ENCODE measurements around the gene TBCD.
A peak's percentile ranks its signal among the peaks of the same experiment; 100 is the strongest.
"Not testable (repeated sequence)": the region's sequence is repeated elsewhere in the genome, so short reads cannot be mapped to it uniquely, and the experiment has no call there.

Gene TBCD

DNA sequence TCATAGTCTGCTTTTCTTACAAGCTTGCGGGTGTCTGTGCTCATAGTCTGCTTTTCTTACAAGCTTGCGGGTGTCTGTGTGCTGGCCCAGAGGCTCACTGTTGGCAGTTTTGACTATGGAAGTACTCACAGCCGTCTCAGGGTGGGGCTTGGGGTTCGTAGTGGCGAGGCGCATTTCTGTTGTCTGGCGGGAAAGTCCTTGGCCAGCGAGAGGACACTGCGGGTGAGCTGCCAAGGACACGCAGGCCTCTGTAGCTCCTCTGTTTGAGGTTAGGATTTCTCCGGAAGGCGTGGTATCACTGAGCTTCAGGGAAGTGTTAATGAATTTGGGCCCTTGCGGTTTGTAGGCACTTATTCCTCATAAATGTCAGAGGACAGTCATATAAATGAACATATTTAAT, 13.5 kb downstream of the TBCD start:
- DNase-seq (ENCODE audit: low read depth in 2 of 2) = no peak

DNA sequence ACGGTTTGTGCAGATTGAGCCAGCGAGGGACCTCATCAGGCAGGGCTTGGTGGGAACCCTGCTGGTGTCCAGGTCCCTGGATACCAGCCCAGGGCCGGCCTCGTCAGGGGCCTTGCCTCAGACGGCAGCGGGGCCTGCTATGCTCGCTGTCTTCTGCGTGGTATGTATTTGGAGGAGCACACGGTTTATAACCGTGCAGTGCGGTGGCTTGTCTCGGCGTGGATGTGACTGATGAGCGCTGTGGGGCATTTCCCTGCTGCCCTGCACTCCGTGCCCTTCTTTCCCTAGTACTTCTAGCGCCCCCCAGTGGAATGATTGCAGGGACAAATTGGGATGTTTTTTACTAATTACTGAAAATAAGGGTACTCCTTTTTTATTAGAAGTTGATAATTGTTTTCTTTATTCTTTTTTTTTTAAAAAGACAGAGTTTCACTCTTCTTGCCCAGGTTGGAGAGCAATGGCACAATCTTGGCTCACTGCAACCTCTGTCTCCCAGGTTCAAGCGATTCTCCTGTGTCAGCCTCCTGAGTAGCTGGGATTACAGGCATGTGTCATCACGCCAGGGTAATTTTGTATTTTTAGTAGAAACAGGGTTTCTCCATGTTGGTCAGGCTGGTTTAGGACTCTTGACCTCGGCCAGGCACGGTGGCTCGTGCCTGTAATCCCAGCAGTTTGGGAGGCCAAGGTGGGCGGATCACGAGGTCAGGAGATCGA, 15.3 kb downstream of the TBCD start:
- DNase-seq (ENCODE audit: low read depth in 2 of 2) = no peak

DNA sequence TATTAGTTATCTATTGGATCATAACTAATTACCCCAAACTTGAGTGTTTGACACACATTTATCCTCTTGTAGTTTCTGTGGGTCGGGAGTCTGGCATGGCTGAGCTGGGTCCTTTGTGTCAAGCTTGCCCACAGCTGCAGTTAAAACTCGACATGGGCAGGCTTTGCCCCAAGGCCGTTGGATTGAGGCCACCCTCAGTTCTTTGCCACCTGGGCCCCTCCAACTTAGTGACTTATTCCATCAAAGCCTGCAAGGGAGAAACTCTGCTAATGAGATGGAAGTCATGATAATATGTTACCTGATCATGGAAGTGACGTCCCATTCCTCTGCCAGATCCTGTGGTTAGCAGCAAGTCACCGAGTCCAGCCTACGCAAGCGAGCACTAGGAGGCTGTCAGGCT, 17.2 kb downstream of the TBCD start:
- no peak for DNase-seq (ENCODE audit: low read depth in 2 of 2)

DNA sequence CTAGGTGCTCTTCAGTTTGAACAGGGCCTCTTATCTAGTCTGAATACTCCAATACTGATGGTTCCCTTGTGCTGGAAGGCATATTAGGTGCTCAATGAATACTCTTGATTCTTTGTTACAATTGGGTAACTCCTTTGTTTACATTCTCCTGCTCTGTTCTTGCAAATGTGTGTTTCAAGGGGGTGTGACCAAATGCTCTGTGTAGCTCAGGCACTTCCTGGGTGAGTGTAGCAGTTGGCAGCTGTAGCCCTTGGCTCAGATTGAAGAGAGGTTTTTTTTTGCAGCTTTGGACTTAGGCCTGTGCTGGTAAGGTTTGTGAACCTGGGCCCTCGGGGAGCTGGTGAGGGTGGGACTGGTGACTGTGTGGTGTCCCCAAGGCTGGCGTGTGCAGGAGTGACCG, 20.2 kb downstream of the TBCD start:
- DNase-seq (ENCODE audit: low read depth in 2 of 2) = no peak

DNA sequence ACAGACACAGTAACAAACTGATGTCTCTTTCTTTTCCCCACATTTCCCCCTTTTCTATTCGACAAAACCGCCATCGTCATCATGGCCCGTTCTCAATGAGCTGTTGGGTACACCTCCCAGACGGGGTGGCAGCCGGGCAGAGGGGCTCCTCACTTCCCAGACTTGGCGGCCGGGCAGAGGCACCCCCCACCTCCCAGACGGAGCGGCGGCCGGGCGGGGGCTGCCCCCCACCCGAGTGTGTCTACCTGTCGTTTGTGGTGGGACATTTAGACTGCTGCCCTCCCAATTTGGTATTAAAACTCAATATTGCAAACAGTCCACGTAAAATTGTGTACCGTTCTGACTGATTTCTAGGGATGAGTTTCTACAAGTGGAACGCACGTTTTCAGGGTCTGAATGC, 22.6 kb downstream of the TBCD start:
- DNase-seq (ENCODE audit: low read depth in 2 of 2) = not testable (repeated sequence)

DNA sequence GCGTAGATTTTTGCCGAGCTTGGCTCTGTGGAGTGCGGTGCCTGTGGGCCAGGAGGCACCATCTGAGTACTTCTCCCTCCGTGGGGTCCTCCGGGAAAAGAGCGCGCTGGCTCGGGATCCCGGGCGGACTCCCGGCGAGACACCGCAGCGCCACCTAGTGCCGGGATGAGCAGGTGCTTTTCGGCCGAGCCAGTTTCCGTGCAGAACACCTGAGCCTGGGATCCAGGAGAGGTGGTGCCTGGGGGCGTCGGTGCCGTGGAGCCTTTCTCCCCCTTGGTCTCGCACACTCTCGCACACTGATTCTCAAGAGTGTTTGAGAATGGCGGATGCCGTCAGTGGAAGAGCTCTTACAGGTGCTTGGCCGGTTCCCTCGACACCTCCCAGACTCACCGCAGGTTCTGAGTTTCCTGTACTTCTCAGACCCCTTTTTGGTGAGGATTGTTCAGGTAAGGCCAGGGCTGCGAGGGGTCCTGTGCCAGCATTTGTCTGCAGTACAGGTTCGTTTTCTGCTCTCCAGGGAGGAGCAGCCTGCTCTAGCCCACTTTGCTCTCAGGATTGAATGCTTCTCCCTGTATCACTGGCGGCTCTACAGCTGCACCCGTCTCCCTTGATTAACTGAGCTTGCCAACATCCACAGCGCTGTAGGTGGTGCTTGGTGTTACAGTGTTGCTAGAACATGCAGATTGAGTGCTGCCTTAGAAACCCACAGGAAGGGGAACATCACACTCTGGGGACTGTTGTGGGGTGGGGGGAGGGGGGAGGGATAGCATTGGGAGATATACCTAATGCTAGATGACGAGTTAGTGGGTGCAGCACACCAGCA, 23.3 kb downstream of the TBCD start:
- no peak for DNase-seq (ENCODE audit: low read depth in 2 of 2)

DNA sequence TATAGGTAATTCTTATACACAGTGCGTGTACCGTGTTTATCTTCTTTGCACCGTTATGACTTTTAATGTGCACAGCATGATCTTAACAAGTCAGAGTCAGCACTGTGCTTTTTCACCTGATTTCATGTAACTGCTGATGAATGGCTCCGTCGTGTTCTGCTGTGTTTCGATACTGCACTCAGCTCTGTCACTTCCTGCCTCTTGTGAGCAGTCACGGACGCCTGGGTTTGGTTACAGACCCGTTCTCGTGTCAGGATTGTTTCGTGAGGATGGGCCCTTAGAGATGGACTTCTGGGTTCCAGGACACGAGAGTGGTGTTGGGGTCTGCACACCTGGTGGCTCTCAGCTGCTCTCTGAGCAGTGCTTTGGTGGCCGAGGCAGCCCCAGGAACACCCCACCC, 24.6 kb downstream of the TBCD start:
- no peak for DNase-seq (ENCODE audit: low read depth in 2 of 2)

DNA sequence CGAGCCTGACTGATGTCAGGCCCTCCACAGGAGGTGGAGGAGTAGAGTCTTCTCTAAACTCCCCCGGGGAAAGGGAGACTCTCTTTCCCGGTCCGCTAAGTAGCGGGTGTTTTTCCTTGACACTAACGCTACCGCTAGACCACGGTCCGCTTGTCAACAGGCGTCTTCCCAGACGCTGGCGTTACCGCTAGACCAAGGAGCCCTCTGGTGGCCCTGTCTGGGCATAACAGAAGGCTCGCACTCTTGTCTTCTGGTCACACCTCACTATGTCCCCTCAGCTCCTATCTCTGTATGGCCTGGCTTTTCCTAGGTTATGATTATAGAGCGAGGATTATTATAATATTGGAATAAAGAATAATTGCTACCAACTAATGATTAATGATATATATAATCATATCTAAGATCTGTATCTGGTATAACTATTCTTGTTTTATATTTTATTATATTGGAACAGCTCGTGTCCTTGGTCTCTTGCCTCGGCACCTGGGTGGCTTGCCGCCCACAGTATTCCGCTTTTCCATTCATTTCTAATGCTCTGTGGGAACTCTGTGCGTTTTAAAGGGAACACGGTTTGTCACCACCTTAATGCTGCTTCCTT, 26.0 kb downstream of the TBCD start:
- not testable (repeated sequence) for DNase-seq (ENCODE audit: low read depth in 2 of 2)

DNA sequence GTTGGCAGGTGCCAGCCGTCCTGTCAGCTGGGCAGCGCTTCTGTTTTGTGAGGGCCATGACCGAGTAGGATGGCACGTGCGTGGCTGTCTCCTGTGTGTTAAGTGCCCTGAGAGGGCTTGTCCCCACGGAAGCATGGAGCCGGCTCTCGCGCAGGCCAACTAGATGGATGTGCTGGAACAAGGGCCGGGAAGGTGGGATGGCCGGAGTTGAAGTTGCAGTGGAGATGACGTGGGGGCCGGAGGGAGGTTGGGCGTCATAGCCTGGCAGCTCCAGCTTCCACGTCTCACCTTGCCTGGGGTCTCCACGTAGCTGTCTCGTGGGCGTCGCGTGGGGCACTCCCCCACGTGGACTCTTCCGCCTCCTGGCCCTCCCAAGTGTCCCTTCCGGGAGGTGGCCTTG, 27.7 kb downstream of the TBCD start:
- DNase-seq (ENCODE audit: low read depth in 2 of 2) = no peak

DNA sequence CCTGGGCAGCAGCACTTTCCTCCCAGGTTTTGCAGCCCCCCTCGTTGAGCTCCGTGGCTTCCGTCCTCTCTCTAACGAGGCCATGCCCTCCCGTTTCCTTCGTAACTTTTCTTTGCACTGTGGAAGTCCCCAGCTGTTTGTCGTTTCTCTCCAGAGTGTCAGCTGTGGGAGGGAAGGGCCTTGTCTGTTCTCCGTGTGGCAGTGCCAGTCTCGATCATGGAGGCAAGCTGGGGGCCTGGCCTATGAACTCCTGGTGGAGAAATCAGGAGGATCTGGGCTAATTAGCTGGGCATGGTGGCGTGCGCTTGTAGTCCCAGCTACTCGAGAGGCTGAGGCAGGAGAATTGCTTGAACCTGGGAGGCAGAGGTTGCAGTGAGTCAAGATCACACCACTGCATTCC, 28.3 kb downstream of the TBCD start:
- DNase-seq (ENCODE audit: low read depth in 2 of 2) = no peak

DNA sequence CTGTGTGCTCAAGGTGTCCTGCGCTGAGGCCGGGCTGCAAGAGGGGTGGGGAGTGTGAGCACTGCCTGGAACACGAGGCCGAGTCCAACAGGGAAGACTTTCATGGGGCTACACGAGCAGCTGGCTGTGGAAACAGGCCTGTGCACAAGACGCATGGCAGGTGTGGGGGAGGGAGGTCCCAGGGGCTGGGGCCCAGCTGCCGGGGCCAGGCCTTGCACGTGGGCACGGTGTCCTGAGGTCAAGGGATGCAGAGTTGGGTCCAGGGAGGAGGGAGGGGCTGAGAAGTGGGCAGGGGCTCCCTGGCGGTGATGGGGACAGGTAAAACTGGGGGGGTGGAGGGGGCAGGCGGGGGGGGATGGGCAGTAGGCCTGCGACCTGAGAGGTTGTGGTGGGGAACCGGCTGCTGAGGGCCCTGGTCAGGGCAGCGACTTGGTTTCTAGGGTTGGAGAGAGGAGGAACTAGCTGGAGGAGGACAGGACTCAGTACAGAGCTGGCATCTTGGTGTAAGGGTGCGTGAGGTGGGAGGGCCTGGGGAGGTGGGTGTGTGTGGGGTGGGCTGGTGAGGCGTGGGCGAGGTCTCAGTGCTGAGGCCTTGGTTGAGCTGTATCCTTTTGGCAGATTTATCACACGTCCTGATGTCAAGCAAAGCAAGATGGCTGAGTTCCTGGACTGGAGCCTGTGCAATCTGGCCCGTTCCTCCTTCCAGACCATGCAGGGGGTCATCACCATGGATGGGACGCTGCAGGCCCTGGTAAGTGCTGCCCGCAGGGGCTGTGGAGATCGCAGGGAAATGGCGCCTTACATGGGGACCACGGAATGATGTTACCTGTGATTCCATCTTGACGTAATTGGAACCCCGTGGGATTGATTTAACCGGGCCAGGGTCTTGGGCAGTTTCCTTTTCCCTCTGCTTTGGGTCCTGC, 29.4 kb downstream of the TBCD start:
- DNase-seq (ENCODE audit: low read depth in 2 of 2) = no peak

DNA sequence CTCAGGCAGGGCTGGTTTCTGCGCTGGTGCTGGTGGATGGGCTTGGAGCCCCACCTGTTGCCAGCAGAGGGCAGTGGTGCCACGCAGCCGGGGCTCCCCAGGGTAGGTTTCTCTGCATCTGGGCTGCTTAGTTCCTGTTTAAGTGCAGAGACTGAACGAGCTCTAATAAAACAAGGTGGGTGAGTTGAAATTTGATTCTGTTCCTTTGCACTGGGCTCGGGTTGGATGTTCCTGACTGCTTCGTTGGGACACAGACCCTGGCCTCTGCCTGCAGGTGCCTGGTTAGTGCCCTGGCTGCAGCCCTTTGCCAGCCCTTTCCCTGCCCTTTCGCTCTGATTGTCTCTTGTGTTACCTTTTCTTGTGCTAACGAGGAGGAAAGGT, 30.0 kb downstream of the TBCD start:
- peak in 1 of 2 experiments; percentile 46 for DNase-seq (ENCODE audit: low read depth in 2 of 2)

DNA sequence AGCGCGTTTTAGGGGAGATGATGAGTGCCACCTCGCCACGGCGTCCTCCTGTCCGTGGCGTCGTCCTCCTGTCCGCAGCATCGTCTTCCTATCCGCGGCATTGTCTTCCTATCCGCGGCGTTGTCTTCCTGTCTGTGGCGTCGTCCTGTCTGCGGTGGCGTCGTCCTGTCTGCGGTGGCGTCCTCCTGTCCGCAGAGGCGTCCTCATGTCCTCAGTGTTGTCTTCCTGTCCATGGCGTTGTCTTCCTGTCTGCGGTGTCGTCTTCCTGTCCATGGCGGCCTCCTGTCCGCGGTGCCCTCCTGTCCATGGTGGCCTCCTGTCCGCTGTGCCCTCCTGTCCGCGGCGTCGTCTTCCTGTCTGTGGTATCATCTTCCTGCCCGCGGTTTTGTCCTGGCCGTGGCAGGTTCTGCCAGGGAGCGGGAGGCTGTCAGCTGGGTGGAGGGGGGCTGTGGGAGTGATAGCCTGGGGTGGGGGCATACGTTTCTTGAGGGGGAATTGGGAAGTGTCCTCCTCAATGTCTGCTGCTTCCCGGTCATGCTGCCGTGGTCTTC, 30.9 kb downstream of the TBCD start:
- DNase-seq (ENCODE audit: low read depth in 2 of 2) = no peak

DNA sequence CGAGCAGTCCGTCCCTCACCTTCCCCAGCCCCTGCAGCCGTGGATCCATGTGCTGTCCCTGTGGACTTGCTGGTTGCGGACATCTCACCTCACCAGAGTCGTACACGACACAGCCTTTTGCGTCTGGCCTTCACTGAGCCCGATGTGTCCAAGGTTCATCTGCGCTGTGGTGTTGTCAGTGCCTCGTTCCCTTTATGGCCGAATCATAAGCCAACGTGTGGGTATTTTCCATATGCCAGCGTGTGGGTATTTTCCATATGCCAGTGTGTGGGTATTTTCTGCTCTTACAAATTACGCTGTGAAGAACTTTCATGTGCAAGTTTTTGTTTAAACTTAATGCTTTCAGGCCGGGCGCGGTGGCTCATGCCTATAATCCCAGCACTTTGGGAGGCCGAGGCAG, 31.6 kb downstream of the TBCD start:
- DNase-seq (ENCODE audit: low read depth in 2 of 2) = no peak

DNA sequence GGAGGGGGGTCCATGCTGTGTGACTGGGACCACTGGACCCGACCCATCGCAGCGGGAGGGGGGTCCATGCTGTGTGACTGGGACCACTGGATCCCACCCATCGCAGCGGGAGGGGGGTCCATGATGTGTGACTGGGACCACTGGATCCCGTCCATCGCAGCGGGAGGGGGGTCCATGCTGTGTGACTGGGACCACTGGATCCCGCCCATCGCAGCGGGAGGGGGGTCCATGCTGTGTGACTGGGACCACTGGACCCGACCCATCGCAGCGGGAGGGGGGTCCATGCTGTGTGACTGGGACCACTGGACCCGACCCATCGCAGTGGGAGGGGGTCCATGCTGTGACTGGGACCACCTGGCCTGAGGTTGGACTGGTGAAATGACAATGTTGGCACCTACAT, 33.7 kb downstream of the TBCD start:
- not testable (repeated sequence) for DNase-seq (ENCODE audit: low read depth in 2 of 2)

DNA sequence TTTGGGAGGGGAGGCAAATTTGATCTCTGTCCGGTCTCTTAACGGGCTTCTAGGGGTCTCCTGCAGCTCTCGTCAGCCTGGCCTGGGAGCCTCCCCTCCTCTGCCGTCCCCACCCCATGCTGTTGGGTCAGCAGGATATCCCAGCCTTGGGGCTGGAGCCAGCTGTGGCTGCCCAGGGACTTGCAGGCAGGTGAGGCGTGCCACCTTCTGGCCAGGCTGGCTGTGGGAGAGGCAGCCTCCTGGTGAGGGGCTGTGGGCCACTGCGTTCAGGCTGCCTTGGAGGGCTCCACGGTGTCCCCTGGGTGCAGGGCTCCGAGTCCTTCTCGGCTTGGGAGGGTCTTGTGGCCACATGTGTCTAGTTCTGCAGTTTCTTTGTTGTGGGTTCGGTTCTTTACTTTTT, 34.6 kb downstream of the TBCD start:
- DNase-seq (ENCODE audit: low read depth in 2 of 2) = no peak

DNA sequence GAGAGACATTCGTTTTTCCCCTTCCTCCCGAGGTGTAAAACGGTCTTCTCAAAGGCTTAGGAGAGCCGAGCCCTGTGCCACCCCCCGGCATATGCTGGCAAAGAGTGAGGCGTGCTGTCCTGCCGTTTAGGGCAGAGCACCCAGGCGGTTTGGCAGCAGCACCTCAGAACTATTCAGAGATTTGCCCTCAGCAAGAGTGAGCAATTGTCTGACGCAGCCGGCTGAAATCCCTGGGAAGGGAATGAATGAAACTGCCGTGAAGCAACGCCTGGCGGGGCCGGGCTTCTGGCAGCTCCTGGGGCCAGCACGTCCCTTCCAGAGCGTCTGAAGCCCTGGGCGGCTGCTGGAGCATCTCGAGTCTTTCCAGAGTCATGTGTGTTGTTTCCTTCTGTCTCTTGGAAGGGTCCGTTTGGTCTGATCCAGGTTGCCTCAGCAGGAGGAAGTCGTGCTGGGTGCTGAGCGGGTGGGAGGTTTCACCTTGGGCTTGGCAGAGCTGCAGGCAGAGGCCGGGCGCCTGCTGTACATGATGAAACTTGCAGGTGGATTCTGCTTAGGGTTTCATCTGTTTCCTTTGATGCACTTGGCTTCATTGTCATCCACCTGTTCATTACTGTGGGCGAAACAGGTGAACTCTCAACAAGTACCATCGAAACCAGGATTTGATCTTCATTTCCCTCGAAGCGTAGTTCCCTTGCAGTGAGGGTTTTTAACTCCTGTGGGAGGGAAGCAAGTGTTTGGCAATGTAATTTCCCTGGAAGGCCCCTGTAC, 35.4 kb downstream of the TBCD start:
- no peak for DNase-seq (ENCODE audit: low read depth in 2 of 2)

DNA sequence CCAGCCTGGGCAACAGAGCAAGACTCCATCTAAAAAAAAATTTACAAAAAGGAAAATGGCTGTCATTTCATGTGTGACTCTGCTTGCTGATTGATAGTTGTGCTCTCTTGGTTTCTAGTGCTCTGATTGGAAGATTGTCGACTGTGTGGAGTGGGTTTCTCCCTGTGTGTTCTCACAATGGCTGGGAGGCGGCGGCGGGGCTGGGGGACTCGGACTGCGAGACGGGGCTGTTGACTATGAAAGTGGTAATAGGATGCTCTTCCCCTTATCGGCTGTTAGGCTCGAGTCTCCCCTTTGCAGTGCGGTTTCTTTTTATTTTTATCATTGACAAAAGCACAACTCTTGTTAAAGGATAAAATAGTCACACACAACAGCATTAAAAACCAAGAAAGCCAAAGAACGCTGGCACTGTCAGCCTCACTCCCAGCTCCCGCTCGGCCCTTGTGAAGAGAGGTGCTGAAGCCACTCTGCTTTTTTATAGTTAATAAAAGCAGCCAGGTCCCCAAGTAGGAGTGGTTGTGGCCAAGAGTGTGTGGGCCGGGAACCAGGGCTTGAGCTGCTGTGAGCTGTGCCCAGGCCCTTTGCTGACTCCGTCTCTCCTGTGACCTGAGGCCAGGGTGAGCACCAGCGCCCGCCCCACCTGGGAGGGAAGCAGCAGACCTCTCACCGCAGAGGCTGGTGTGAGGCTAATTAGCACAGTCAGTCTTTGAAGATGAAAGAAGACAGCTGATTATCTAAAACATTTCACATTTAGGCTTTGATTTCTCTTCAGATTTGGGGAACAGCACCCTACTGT, 36.5 kb downstream of the TBCD start:
- no peak for DNase-seq (ENCODE audit: low read depth in 2 of 2)

DNA sequence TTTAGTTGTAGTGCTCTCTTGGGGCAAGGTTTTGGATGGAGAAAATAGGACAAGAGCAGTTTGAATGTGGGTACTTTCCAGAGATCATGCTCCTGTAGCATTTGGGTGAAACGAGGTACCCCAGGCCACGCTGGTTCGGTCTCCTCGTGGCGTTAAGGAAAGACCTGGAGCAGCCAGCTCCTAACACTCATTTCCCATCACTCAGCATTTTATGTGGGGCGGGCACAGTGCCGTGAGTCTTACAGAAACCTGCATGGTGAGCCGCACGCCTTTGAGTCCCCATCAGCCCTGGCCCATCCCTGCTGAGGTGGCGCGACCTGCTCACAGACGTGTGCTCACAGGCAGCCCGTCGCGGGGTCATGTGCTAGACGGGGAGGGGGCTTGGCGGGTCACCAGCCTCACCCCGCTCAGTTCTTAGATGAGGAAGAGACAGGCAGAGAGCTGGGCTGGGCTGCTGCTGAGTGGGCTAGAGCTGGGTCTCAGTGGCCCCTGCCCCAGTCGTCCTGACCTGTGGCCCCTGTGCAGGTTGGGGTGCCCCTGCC, 37.3 kb downstream of the TBCD start:
- no peak for DNase-seq (ENCODE audit: low read depth in 2 of 2)

DNA sequence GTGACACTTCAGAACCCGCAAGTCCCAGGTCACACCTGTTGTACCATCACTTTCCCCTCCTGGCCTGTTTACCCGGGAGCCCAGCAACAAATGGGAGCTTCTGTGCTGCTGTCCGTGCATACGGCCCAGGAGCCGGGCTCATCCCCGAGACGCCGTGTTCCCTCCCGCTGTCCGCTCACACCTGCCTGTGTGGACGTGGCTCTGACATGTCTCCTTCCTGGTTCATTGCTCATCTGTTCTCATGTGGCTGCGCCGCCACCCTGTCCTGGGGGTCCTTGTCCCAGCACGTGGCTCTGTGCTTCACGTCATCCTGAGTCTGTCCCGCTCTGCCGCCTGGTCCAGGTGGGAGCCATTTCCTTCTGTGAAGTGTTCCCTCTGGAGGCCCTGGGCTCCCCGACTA, 37.9 kb downstream of the TBCD start:
- no peak for DNase-seq (ENCODE audit: low read depth in 2 of 2)

Measured in fibroblast of skin of left quadriceps (primary cell).